GM12891 (cell line): ENCODE data around the gene AGO4.

ENCODE experiments used
- DNase-seq: peaks from one replicate; pipeline ENCODE4 v3.0.0; 2011; ENCODE audit warnings: low spot score; ENCODE audit not compliant: insufficient read length
- FAIRE-seq: peaks from 2 replicates; lab custom pipeline; 2011; peaks lifted over from hg19 to GRCh38; lab: Jason Lieb, UNC
- PAX5 ChIP-seq: IDR thresholded peaks from 2 replicates; pipeline ENCODE4 v1.6.1; 2011; ENCODE audit warnings: low read length, moderate library complexity, mild to moderate bottlenecking; ENCODE audit not compliant: insufficient read depth, severe bottlenecking
- POLR2A ChIP-seq: IDR thresholded peaks from 2 replicates; pipeline ENCODE4 v1.6.1; 2011; ENCODE audit warnings: low read depth, low read length, control low read depth
- POLR2AphosphoS5 ChIP-seq: IDR thresholded peaks from 2 replicates; pipeline ENCODE4 v1.6.1; 2011; ENCODE audit warnings: low read depth, low read length, control low read depth
- POU2F2 ChIP-seq: IDR thresholded peaks from 2 replicates; pipeline ENCODE4 v1.6.1; 2011; ENCODE audit warnings: low read depth, mild to moderate bottlenecking, control low read depth, low read length, moderate library complexity
- SPI1 ChIP-seq: IDR thresholded peaks from 2 replicates; pipeline ENCODE4 v1.6.1; 2011; ENCODE audit warnings: low read depth, low read length, control low read depth
- TAF1 ChIP-seq: IDR thresholded peaks from 2 replicates; pipeline ENCODE4 v1.6.1; 2011; ENCODE audit warnings: low read depth, low read length, control low read depth

Gene AGO4

DNA sequence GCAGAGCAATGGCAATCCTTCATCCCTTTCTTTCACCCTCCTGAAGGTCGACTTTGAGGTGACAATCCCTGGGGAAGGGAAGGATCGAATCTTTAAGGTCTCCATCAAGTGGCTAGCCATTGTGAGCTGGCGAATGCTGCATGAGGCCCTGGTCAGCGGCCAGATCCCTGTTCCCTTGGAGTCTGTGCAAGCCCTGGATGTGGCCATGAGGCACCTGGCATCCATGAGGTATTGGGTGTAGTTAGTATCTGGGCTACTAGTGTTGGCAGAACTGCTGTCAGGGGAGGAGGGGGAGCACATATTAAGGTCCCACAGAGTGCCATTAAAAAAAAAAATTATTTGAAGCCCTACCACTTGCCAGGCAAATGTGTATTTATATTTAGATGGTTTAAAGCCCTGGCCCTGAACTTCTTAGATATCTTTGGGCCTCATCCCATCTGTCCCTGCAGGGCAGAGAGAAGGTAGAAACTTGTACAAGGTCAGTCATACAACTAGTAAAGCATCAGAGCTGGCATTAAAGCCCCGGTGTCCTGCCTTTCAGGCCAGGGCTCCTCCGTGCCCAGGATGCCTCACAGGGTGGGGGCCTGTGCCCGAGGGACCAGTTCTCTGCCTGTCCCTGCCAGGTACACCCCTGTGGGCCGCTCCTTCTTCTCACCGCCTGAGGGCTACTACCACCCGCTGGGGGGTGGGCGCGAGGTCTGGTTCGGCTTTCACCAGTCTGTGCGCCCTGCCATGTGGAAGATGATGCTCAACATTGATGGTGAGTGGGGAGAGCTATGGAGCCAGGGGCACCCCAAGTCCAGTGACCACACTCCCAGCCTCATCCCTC lies 85.4 kb downstream of the AGO4 start:
- TF ChIP-seq POLR2A (no peak), SPI1 (no peak), POLR2AphosphoS5 (no peak), TAF1 (no peak)
- DNase-seq = no peak
- FAIRE-seq = peak; percentile 5

DNA sequence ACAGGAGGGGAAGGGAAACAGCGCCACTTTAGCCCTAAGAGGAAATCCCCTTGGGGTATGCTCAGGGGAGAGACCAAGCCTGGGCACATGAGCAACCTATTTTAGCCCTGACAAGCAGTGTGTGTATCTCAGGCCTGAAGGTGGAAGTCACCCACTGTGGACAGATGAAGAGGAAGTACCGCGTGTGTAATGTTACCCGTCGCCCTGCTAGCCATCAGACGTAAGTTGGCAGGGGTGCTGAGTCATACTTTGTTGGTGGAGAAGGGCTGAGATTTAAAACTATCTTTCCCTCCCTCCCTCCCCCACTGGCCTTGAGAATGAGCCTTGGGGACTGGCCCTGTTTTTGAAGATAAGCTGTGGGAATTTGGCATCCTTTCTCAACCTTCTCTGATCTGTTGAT lies 86.4 kb downstream of the AGO4 start:
- peak; percentile 28 for DNase-seq
- TF ChIP-seq POU2F2 = no peak
- TF ChIP-seq SPI1 = peak; percentile 39
- FAIRE-seq = peak; percentile 95

DNA sequence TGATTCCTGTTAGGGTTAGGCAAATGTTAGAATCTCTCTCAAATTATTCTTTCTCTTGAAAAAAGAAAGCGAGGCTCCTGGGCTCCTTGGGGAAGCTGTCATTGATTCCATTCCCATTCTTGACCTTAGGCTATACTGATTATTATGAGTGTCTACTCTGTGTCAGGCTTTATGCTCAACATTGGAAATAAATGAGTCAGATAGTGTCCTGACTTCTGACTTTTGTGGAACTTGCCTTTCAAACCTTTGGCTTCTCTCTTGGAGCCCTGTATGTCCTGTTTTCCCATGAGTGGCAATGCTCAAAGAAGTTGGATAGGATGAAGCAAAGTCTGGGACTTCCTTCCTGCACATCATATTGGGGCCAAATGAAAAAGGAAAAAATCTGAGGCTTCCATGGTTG lies 86.8 kb downstream of the AGO4 start:
- DNase-seq (no peak), FAIRE-seq (no peak)
- no peak for TF ChIP-seq PAX5
- TF ChIP-seq SPI1 = no peak
- no peak for TF ChIP-seq POU2F2
- TF ChIP-seq TAF1 = no peak
- TF ChIP-seq POLR2AphosphoS5 = no peak
- no peak for TF ChIP-seq POLR2A

DNA sequence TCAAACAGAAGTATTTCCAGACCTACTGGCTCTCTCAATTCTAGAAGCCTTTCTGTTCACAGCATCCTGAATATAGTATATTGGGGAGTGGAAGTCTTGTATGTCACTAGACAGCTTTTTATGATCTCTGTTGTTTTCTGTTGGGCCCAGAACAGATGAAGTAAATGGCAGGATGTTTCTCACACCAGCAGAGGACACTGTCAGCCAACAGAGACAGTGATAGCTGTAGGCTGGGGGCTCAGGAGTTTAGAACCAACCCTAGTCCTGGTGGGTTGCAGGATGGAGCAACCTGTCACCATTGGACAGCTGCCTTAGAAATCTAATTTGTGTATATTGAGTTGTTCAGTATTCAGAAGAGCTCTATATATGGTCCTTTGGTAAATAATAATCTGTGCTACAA lies 92.1 kb downstream of the AGO4 start:
- DNase-seq (no peak), FAIRE-seq (no peak)
- TF ChIP-seq PAX5 = no peak
- no peak for TF ChIP-seq POLR2AphosphoS5
- TF ChIP-seq POU2F2 = no peak
- no peak for TF ChIP-seq SPI1
- no peak for TF ChIP-seq TAF1
- TF ChIP-seq POLR2A = no peak

DNA sequence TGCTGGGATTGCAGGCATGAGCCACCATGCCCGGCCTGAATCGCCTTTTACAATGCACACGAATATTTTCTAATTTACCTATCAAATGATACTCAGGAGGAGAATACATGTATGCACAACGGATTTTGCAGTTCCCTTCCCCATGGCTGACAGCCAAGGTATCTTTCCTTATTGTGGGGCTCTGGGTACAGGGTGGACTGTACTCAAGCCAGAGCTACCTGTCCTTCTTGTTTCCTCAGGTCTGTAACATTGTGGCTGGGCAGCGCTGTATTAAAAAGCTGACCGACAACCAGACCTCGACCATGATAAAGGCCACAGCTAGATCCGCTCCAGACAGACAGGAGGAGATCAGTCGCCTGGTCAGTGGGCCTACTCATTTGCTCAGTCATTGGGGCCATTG lies 93.4 kb downstream of the AGO4 start:
- TF ChIP-seq TAF1 (no peak), POU2F2 (no peak)
- no peak for FAIRE-seq
- no peak for DNase-seq

DNA sequence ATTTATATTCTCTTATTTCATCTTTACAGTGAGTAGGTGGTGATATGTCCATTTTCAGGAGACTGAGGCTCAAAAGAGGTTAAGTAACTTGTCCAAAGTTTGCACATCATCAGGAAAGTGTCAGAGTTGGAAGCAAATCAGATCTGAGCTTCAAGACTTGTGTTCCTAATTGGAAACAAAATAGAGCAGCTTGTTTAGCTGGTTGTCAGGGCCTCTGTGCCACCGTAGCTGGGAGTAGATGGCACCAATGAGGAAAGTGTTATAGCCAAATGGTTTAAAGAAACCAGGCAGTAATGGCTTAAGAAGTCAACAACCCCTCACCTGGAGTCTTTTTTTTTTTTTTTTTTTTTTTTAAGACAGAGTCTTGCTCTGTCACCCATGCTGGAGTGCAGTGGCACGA lies 94.9 kb downstream of the AGO4 start:
- no peak for TF ChIP-seq PAX5
- no peak for TF ChIP-seq POLR2AphosphoS5
- TF ChIP-seq POLR2A = no peak
- no peak for TF ChIP-seq POU2F2
- TF ChIP-seq SPI1 = no peak
- no peak for TF ChIP-seq TAF1
- no peak for DNase-seq
- no peak for FAIRE-seq
